ENCODE data around the gene CDC23.
"Not testable (repeated sequence)": the region's sequence is repeated elsewhere in the genome, so short reads cannot be mapped to it uniquely, and the experiment has no call there.

CDC23 gene

DNA sequence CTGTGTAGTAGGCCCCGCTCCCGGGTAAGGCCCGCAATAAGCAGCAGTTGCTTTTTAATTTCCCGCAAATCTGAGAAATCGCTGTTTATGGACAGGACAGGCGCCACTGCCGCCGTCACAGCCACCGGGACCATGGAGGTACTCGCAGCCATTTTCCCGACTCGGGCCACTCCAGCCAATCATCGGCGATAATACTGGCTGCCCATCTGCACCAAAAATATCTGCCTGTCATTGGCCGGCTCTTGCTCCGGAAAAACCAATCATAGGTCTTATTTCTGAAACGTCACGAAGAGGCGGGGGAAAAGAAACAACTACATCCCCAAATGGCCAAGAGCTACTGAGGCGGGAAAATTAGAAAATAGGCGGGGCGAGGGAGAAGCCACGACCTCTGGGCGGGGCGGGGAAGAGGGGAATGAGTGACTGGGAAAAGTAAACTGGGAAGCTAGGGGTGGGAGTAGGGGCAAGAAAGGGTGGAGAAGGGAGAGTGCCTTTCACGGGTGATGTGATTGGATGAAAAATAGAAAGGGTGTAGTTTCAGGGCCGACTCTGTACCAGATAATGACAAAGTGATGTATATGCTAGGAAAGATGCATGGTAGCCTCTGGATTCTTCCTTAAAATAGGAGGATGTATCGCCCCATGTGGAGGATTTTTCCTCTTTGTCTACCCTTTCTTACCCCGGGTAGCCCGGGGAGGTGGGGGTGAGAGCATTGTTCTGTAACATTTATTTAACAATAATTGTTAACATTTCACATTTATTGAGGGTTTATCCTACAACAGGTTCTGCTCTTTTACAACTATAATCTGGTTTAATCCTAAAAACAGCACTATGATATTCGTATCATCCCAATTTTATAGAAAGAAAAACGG, at the start of gene CDC23:
TSS of gene CDC23 (minus strand) at position 163 of the 869 bp plus-strand sequence. CDS start at position 152, 11 bp downstream.
- DNase-seq (ENCODE audit: low read depth in 2 of 2, low spot score in 1 of 2): peak; percentile 74 to 75

- no peak for DNase-seq (ENCODE audit: low read depth in 2 of 2, low spot score in 1 of 2)
Observed at GRCh38 chr5:138258704-138259292, 45.7 kb upstream of the CDC23 start.

DNA sequence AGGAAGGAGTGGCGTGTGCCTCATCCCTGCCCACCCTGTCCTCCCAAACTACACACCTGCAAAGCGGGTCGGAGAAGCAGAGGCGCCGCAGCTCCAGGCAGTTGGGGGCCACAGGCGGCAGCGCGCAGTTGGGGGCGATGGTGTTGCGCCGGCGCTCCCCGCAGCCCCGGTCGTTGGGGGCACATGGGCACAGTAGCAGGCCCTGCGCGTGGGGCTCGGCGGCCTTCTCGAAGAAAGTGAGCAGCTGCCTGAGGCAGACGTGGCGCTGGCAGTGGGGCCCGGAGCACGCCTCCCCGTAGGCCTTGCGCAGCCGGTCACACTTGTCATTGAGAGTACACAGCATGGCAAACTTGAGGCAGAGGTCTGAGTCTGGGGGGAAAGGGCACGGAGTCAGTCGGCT, 44.5 kb upstream of the CDC23 start:
- DNase-seq (ENCODE audit: low read depth in 2 of 2, low spot score in 1 of 2): no peak

- no peak for DNase-seq (ENCODE audit: low read depth in 2 of 2, low spot score in 1 of 2)
Observed at GRCh38 chr5:138252944-138253343, 39.8 kb upstream of the CDC23 start.

- DNase-seq (ENCODE audit: low read depth in 2 of 2, low spot score in 1 of 2): not testable (repeated sequence)
Observed at GRCh38 chr5:138247800-138248199, 34.7 kb upstream of the CDC23 start.

- no peak for DNase-seq (ENCODE audit: low read depth in 2 of 2, low spot score in 1 of 2)
Observed at GRCh38 chr5:138246822-138247221, 33.7 kb upstream of the CDC23 start.

DNA sequence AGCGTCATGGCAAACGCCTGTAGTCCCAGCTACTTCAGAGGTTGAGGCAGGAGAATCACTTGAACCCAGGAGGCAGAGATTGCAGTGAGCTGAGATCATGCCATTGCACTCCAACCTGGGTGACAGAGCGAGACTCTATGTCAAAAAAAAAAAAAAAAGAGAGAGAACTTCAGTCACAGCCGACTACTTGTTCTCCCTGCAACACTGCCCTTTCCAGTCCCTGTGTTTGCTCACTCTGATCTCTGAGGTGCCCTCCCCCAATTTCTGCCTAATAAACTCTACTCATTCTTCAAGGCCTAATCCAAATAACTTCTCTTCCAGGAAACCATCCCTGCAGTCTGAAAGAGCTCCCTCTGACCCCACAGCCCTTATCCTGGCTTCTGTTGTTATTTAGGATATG, 33.2 kb upstream of the CDC23 start:
- no peak for DNase-seq (ENCODE audit: low read depth in 2 of 2, low spot score in 1 of 2)

DNA sequence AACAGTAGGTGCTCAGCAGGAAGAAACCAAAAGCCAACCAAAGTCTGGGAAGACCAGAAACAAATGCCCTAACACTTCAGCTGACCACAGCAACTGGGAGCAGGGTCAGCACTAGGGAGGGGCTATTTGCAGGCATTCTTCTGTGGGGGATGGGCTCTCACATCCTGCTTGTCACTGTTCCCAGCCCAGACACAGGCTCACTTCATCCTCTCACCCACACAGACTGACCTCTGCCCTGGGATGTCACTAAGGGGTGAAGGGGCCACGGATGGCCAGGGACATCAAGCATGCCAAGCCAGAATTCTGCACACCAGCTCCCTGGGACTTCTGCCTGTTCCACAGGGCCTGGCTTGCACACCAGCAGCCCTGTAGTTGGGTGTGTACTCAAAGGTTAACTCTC, 32.6 kb upstream of the CDC23 start:
- no peak for DNase-seq (ENCODE audit: low read depth in 2 of 2, low spot score in 1 of 2)

DNA sequence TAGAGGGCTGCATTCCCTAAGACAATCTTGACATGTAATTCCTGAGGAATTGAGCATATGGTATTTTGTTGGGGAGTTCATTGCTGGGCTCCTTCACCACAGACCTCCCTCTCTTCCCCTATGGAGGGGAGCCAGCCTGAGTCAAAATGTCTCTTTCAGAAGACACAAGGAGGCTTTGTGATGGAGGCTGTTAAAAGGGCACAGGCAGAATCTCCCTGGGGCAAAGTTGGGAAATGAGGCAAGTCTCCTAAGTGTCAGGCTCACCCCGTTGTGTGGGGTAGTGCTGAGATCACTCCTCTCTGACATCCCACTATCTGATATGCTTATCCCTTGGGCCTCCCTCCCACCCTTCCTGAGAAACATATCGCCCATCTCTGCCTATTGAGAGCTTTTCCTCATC, 30.7 kb upstream of the CDC23 start:
- DNase-seq (ENCODE audit: low read depth in 2 of 2, low spot score in 1 of 2): no peak

DNA sequence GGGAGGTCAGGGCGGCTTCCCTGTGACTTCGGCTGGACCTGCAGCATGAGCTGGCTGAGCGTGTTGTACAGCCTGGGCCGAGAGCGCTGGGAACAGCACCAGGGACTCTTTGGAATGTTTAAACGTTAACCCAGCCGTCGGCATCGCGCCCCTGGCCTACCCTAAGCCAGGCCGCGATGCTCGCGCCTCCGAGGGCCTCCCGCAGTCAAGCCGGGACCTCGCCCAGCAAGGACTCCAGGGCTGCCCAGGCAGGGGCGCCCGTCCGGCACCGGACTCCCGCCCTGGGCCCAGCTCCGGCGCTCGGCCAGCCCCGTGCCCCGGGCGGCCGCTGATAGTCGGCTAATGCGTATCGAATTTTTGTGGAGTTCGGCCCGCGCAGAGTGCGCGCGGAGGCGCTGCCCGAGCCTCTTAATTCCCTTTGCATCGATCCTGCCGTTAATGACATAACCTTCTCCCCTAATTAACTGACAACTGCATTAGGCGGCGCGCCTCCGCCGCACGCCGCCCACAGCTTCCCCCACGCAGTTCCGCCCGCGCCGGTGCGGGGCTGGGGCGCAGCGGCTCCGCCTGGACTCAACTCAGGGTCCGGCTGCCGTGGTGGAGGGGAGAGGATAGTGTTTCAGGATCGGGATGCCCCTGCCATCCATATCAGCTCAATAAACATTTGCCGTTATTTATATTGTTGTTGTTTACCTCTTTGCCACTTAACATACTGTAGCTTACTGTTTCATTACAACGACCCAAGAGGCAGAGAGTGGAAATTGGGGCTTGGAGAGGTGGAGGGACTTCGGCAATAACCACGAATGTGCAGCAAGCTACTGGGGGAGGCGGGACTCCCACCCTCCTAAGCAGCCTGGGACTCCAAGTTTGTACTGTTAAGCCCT, 28.8 kb upstream of the CDC23 start:
- no peak for DNase-seq (ENCODE audit: low read depth in 2 of 2, low spot score in 1 of 2)

- no peak for DNase-seq (ENCODE audit: low read depth in 2 of 2, low spot score in 1 of 2)
Observed at GRCh38 chr5:138240650-138241385, 27.7 kb upstream of the CDC23 start.

- DNase-seq (ENCODE audit: low read depth in 2 of 2, low spot score in 1 of 2): no peak
Observed at GRCh38 chr5:138238034-138238433, 24.9 kb upstream of the CDC23 start.

GRCh38 chr5:138234651-138235050, 21.5 kb upstream of the CDC23 start:
- DNase-seq (ENCODE audit: low read depth in 2 of 2, low spot score in 1 of 2): no peak

- DNase-seq (ENCODE audit: low read depth in 2 of 2, low spot score in 1 of 2): no peak
Observed at GRCh38 chr5:138233280-138233679, 20.2 kb upstream of the CDC23 start.

DNA sequence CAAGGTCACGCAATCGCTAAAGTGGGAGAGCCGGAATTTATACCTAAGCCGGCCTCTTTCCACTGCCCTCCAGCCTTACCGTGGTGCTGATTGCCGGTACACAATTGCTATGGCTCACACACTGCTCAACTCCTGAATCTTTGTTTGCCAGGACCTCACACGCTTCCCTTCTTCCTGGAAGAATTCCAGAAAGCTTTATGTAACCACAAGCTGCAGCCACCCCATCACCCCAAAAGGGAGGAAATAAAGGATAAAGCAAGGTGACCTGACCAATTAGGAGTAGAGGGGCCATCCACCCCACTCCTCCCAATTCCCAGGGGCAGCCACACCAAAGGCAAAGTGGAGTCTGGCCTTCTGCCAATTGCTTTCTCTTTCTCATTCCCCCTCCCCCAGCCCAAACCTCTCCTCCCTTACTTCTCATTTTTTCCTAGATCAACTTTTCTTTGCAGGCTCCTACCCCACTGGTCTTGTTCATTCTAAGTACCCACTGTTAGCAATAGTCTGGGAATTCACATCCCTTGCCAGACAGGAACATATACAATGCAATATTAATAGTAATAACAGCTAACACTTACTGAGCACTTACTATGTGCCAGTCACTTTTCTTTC, 18.0 kb upstream of the CDC23 start:
- DNase-seq (ENCODE audit: low read depth in 2 of 2, low spot score in 1 of 2): no peak

GRCh38 chr5:138230261-138230660, 17.1 kb upstream of the CDC23 start:
- DNase-seq (ENCODE audit: low read depth in 2 of 2, low spot score in 1 of 2): no peak

GRCh38 chr5:138229387-138229786, 16.3 kb upstream of the CDC23 start:
- no peak for DNase-seq (ENCODE audit: low read depth in 2 of 2, low spot score in 1 of 2)

DNA sequence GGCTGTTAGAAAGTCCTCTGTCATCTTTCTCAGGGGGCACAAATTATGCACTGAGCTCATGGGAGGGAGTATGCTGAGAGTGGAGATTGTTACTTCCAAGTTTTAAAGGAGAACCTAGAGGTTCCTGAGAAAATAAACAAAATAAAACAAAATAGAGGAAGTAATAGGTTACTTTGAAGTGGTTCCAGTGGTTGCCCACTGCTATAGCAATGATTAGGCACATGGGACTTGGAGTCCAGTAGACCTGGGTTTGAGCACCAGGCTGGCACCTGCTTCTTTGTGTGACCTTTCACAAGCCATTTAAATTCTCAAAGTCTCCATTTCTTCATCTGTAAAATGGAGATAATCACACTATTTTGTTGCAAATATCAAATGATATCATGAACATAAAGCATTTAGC, 13.8 kb upstream of the CDC23 start:
- DNase-seq (ENCODE audit: low read depth in 2 of 2, low spot score in 1 of 2): no peak

- DNase-seq (ENCODE audit: low read depth in 2 of 2, low spot score in 1 of 2): no peak
Observed at GRCh38 chr5:138224712-138225111, 11.6 kb upstream of the CDC23 start.

DNA sequence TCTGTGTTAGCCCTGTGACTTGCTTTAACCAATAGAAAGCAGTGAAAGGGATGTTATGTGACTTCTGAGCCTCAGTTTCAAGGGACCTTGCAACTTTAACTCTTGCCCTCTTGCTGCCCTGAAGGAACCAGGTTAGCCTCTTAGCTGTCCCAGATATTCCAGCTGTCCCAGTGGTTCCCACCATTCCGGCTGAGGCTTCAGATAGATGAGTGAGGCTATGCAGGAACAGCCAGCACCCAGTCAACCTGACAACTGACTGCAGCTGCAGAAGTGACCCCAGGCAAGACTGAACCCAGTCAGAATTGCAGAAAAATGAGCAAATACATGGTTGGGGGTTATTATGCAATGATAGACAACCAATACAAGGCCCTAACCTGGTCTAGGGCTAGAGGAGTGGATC, 10.4 kb upstream of the CDC23 start:
- DNase-seq (ENCODE audit: low read depth in 2 of 2, low spot score in 1 of 2): no peak

DNA sequence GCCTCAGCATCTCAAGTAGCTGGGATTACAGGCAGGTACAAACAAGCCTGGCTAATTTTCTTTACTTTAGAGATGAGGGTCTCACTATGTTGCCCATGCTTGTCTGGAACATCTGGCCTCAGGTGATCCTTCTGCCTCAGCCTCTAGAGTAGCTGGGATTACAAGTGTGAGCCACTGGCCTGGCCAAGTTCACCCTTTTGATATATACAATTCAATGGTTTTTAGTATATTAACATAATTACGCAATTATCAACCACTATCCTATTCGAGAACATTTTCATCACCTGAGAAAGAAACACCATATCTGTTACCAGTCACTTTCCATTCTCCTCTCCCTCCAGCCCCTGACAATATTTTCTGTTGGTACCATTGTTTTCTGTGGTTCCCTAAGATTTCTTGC, 3.7 kb upstream of the CDC23 start:
- no peak for DNase-seq (ENCODE audit: low read depth in 2 of 2, low spot score in 1 of 2)
